Effector memory CD4-positive, alpha-beta T cell (primary cell): ENCODE measurements around the gene ITGB5.

Experiments
- DNase-seq, 3 donors: peaks; one replicate each; pipeline ENCODE4 v3.0.0-alpha.2; 2020
- H3K27ac ChIP-seq: 2 replicates; pipeline ENCODE4 v1.7.0; 2013; ENCODE audit warnings: mild to moderate bottlenecking, low read length, moderate library complexity; ENCODE audit not compliant: insufficient read depth, poor library complexity, severe bottlenecking
- H3K27me3 ChIP-seq: replicated peaks from 2 replicates; pipeline ENCODE4 v1.7.0; 2013; ENCODE audit warnings: mild to moderate bottlenecking, low read length; ENCODE audit not compliant: insufficient read depth, control insufficient read depth, poor library complexity, severe bottlenecking
- H3K36me3 ChIP-seq: 2 replicates; pipeline ENCODE4 v1.7.0; 2013; ENCODE audit warnings: mild to moderate bottlenecking, low read length, moderate library complexity; ENCODE audit not compliant: control insufficient read depth, insufficient read depth
- H3K4me1 ChIP-seq: 2 replicates; pipeline ENCODE4 v1.7.0; 2013; ENCODE audit warnings: low read length, mild to moderate bottlenecking; ENCODE audit not compliant: control insufficient read depth, insufficient read depth, poor library complexity, severe bottlenecking
- H3K4me3 ChIP-seq: 2 replicates; pipeline ENCODE4 v1.7.0; 2013; ENCODE audit warnings: low read length, low read depth, mild to moderate bottlenecking; ENCODE audit not compliant: insufficient read depth, poor library complexity, severe bottlenecking
- H3K9me3 ChIP-seq: 2 replicates; pipeline ENCODE4 v1.7.0; 2013; ENCODE audit warnings: mild to moderate bottlenecking, low read length, moderate library complexity; ENCODE audit not compliant: control insufficient read depth

ITGB5 gene

GRCh38 chr3:124839896-124840295 lies 47.3 kb downstream of the ITGB5 start:
- no peak for DNase-seq
- no peak overlapping the region for H3K27ac ChIP-seq
- H3K4me3 ChIP-seq: no peak overlapping the region
- no peaks in the 10 kb centered on the region for H3K9me3 ChIP-seq
- no peaks in the 10 kb centered on the region for H3K36me3 ChIP-seq
- H3K4me1 ChIP-seq: no peaks in the 10 kb centered on the region
- H3K27me3 ChIP-seq: peaks cover 3% of the 10 kb centered on the region

GRCh38 chr3:124838963-124839362 lies 48.2 kb downstream of the ITGB5 start:
- no peaks in the 10 kb centered on the region for H3K9me3 ChIP-seq
- no peak overlapping the region for H3K27ac ChIP-seq

GRCh38 chr3:124837730-124838186 lies 49.4 kb downstream of the ITGB5 start:
- Histone ChIP-seq H3K4me1 (no peaks in the 10 kb centered on the region), H3K4me3 (no peak overlapping the region), H3K27me3 (peaks cover 3% of the 10 kb centered on the region), H3K27ac (no peak overlapping the region), H3K9me3 (no peaks in the 10 kb centered on the region), H3K36me3 (no peaks in the 10 kb centered on the region)
- no peak for DNase-seq

More at GRCh38 chr3:124838963-124839362, 48.2 kb downstream of the ITGB5 start:
- no peak overlapping the region for H3K4me3 ChIP-seq
- H3K4me1 ChIP-seq: no peaks in the 10 kb centered on the region
- no peaks in the 10 kb centered on the region for H3K36me3 ChIP-seq
- DNase-seq: no peak
- peaks cover 3% of the 10 kb centered on the region for H3K27me3 ChIP-seq

- Histone ChIP-seq H3K27me3 (peaks cover 3% of the 10 kb centered on the region), H3K4me3 (no peak overlapping the region), H3K9me3 (no peaks in the 10 kb centered on the region), H3K4me1 (no peaks in the 10 kb centered on the region), H3K27ac (no peak overlapping the region), H3K36me3 (no peaks in the 10 kb centered on the region)
- DNase-seq: no peak
Observed at GRCh38 chr3:124837065-124837464, 50.1 kb downstream of the ITGB5 start.

- H3K27me3 ChIP-seq: no peaks in the 10 kb centered on the region
- no peaks in the 10 kb centered on the region for H3K4me1 ChIP-seq
- H3K4me3 ChIP-seq: no peak overlapping the region
- H3K27ac ChIP-seq: no peak overlapping the region
- DNase-seq: no peak
- H3K9me3 ChIP-seq: no peaks in the 10 kb centered on the region
- no peaks in the 10 kb centered on the region for H3K36me3 ChIP-seq
Observed at GRCh38 chr3:124836448-124836847, 50.7 kb downstream of the ITGB5 start.

- no peaks in the 10 kb centered on the region for H3K36me3 ChIP-seq
- peak; percentile 18 to 47 (median 29) for DNase-seq
- H3K9me3 ChIP-seq: no peaks in the 10 kb centered on the region
- H3K4me3 ChIP-seq: peak overlapping the region; percentile 41
- H3K27me3 ChIP-seq: no peaks in the 10 kb centered on the region
- H3K27ac ChIP-seq: peak overlapping the region; percentile 21
- no peaks in the 10 kb centered on the region for H3K4me1 ChIP-seq
Observed at GRCh38 chr3:124834723-124835718, 52.1 kb downstream of the ITGB5 start.

- Histone ChIP-seq H3K27ac (no peak overlapping the region), H3K36me3 (no peaks in the 10 kb centered on the region), H3K4me1 (no peaks in the 10 kb centered on the region), H3K9me3 (no peaks in the 10 kb centered on the region), H3K27me3 (no peaks in the 10 kb centered on the region), H3K4me3 (no peak overlapping the region)
- DNase-seq: no peak
Observed at GRCh38 chr3:124833710-124834332, 53.3 kb downstream of the ITGB5 start.

- Histone ChIP-seq H3K27me3 (no peaks in the 10 kb centered on the region), H3K4me3 (no peak overlapping the region), H3K27ac (no peak overlapping the region), H3K9me3 (no peaks in the 10 kb centered on the region), H3K4me1 (no peaks in the 10 kb centered on the region), H3K36me3 (no peaks in the 10 kb centered on the region)
- DNase-seq: no peak
Observed at GRCh38 chr3:124832782-124833709, 54.1 kb downstream of the ITGB5 start.

GRCh38 chr3:124831628-124832199 lies 55.5 kb downstream of the ITGB5 start:
- no peaks in the 10 kb centered on the region for H3K4me1 ChIP-seq
- no peak for DNase-seq
- no peak overlapping the region for H3K4me3 ChIP-seq
- no peaks in the 10 kb centered on the region for H3K9me3 ChIP-seq
- H3K27me3 ChIP-seq: no peaks in the 10 kb centered on the region
- no peaks in the 10 kb centered on the region for H3K36me3 ChIP-seq
- no peak overlapping the region for H3K27ac ChIP-seq
